Ammon's horn (tissue), 1 donor: ENCODE measurements around the gene THADA.
A peak's percentile ranks its signal among the peaks of the same experiment; 100 is the strongest.
"Not testable (repeated sequence)": the region's sequence is repeated elsewhere in the genome, so short reads cannot be mapped to it uniquely, and the experiment has no call there.

Experiments
- DNase-seq: peaks from one replicate; pipeline ENCODE4 v3.0.0-alpha.2; 2016; ENCODE audit warnings: low spot score

The THADA gene

DNA sequence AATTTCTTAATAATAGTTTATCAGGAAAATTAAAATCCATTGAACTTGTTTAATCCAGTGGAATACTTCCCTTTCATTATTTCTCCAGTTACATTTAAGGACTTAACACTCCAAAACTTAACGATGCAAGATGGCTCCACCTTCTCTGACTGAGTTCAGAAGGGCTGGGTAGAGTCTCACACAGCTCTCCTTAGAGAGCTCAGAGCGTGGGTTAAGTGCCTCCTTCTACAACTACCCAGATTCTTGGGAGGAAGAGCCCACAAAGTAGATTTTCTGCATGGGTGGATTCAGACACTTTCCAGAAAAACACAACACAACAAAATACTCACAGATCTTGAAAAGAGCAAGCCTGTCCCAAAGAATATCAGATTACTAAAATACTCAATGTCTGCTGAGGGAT is 130.6 kb downstream of the THADA start:
- DNase-seq, result no peak

DNA sequence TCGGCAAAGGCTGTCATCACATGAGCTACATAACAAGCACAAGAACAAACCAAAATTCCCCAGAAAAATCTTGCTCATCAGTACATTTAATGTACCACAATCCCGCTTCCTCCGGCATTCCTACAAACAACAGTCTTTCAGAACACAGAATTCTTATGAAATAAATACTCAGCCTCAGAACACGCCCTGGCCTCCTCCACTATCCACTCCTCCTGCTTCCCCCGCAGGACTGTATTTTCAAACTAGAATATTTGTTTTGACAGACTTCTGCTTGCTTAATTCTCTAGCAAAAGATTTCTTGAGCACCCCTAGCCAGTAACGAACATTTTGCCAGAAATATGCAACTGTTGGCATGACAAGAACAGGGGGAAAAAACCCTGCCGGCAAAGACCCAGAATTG is 131.2 kb downstream of the THADA start:
- no peak for DNase-seq

DNA sequence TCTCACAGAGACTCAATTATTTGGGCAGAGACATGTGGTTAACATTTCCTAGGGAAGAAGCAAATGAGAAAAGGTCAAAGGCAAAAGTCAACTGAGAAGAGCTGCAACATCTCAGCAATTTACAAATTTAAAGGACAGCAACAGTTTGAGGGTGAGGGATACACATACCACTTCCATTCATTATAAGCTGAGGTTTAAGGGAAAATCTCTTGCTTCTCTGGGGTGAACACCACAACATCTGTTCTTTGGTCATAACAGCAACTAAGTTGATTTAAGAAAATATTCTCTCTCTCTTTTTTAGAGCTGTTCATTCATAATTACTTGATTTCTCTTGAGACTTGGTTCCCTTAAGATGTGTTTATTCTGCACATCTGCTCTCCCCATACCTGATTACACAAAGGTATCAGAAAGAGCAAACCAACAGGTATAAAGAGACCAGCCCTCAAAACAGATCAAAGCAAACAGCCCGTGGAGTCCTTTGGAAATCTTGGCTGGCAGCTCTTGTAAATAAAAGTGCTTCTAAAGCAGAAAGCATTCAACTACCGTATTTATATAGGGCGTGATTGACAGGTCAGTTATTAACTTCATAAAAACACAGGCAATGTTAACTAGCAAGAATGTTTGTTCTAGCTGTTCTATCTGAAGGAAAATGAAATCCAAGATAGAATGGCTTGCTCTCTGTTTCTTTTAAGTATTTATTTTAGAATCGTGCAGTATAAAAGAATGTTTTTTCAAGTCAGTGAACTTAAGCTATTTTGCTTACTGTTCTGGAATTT is 132.8 kb downstream of the THADA start:
- no peak for DNase-seq

DNA sequence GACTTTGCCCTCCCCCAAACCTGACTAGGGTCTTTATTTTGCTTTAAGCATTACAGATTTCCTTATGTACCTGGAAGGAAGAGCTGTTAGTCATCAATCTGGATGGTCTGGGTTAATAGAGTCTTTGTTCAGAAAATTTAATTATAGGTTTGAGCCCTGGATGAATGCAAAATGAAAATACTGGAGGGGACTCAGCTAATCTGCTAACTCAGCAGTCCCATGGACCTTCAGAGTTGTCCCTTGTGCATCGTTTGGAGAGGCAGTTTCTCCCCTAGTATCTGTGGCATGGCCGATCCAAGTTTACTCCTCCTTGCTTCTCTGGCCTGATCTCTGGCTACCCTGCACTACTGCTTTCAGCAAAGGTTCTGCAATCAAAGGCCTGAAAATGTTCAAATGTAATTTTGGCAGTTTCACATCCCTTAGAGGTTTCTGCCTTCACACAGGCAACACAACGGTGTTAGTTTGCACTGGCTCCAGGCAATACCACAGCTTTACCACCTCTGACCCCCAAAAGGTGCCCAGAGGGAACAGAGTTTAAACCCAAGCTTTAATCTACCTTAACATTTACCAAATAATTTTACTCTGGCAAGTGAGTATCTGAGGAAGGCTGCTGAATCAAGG is 134.3 kb downstream of the THADA start:
- peak; percentile 39 for DNase-seq

DNA sequence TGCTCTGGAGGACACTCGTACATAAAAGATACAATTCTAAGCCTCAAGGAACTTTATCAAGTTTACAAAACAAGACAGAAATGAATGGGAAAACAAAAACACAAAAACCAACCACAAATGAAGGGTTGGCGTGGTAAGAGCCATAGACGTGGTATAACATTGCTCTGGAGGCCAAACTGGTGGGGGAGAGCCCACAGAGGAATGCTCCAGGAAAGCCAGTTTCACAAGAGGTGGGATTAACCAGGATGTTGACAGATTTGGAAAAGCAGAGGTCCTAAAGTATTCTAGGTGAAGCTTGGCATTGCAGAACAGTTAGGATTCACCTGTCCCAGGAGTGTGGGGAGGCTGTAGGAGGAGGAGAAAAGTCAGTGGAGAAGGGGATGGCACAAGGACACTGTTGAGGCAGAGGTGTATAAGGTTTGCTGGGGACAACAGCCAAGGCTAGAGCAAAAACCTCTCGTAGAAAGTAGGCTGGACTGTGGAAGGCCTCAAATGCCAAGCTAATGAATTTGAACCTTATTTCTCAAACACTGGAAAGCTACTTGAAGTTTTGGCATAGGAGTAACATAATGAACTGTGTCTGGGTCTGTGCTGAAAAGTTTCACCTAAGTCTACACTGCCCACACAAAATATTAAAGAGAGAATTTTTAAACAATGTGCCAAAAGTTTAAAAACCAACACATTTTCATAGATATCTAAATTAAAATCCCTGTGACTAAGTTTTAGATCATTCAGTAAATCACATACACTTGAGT is 135.1 kb downstream of the THADA start:
- DNase-seq, result no peak

DNA sequence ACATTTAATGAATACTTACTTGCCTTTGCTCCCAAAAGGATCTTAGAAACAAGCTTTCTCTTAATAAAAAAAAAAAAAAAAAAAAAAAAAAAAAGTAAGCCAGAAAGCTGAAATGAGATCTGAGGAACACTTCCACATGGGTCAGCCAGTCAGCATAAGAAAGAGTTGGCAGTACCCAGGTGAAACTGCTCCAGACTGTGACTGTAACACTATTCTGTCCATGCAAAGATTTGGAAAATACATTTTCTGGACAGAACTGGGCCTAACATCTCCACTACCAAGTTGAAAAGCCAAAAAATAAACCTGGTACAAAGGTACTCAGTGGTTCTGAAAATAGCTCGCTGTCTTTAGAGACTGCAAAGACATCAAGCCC is 135.7 kb downstream of the THADA start:
- no peak for DNase-seq

DNA sequence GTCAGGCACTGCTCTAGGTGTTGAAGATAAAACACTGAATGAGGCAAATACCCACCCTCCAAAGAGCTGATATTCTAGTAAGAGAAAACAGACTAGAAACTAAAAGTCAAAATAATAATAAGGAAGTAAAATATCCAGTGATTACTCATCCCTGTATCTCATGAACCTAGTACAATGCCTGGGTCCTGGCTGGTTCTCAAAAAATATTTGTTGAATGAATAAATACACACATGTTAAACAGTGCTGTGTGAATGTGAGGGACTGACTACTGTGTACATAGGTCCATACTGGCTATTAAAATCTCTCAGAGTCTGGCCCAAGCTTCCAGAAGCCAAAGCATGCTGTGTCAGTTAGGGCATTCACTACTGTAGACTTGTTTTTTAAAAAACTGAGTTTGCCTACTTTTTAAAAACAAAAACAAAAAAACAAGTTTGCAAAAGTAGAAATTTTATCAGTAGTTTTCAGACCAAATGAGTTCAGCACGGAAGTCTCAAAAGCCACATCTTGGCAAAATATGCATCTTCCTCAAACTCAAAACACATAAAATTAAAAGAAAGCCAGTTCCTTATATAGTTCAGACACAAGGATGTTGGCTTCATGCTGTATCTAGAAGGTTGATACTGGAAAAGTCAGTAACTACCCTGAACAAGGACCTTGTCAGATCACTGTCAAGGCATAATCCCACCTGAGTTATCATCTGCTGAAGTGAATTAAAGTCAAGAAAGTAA is 136.2 kb downstream of the THADA start:
- DNase-seq, result no peak

DNA sequence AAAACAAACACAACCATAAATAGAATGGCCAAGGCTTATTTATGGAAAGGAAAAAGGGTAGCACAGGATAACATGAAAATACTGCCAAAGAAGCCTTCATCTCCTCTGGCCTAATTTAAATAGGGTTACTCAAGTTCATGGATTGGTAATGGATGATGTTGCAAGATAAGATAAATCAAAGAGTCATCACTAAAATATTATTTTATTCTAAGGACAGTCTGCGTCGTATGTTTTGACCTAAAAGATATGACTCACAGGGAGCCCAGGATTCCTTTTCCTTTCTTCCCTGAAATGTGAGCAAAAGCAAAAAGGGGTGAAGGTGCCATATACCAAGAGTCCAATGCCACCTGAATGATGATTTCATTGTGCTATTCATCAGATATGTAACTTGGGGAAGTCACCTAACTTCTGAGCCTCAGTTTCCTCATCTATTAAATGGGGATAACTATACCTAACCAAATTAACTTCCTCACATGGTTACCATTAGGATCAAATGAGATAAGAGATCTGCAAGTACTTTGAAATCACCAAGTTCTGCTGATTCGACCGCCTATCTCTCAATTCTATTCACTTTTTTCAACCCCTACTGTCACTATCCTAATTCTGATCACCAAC is 137.7 kb downstream of the THADA start:
- DNase-seq, result no peak

DNA sequence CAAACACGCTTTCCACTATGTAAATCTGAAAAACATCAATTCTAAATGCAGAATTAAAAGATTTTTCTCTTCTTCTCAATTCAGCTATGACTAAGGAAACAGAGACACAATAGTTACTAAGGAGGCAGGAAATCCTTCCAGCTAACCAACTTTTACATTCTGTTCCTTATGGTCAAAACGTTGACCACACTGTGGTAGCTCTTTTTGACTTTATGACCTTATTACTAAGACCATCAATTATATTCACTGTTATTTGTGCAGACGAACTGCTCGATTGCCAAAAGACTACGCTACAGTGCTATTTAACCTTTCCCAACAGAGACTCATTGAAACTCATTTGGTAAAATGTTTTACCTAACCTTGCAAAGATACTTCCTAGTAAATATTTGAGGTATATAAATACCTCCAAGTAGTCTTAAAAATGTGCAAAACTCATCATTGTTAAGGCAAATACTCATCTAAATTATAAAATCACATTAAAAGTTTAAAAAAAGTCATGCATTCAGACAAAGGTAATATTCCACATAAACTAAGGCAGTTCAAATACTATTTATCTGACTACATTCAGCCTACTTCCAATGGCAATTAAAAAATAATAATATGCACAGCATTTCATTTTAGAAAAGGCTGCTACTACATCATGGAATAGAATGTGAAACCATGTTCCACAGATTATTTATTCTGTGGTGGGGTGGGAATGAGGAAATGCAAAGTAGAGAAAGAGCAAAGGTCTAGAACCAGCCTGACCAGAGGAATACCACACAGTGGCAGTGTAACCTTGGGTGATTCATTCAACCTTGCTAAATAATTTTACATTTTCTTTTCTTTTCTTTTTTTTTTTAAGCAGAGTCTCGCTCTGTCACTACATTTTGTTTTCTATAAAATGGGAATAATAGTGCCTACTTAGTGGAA is 139.9 kb downstream of the THADA start:
- no peak for DNase-seq

DNA sequence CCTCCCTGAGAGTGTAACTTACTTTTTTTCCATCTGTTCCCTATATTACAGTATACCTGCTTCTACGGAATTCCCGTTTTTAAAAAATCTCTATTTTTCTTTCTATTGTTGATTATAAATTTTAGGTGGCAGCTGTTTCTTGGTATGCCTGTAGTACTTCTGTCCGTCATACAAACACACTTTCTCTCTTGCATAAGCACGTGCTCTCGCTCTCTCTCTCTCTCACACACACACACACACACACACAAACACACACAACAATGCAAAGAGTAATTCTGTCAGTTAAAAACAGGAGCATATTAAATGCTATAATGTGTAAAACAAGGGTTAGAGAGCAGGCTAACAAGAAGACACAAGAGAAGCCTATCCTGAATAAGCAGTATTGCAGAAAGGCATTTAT is 140.5 kb downstream of the THADA start:
- no peak for DNase-seq

DNA sequence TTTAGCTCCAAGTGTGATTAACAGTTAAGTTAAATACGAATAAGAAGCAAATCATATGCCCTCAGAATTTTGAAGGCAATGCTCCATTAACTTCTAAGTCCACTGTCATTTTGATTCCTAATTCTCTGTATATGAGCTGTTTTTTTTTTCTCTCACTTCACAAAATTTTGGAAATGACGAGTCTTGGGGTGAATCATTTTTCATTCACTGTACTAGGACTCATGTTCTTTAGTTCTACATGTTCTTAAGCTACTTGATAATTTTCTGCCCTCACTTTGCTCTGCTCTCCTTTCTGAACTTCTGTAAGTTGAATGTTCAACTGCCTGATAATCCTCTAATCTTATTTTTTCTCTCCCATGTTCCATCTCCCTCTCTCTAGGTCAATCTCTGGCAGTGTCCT is 141.0 kb downstream of the THADA start:
- no peak for DNase-seq

DNA sequence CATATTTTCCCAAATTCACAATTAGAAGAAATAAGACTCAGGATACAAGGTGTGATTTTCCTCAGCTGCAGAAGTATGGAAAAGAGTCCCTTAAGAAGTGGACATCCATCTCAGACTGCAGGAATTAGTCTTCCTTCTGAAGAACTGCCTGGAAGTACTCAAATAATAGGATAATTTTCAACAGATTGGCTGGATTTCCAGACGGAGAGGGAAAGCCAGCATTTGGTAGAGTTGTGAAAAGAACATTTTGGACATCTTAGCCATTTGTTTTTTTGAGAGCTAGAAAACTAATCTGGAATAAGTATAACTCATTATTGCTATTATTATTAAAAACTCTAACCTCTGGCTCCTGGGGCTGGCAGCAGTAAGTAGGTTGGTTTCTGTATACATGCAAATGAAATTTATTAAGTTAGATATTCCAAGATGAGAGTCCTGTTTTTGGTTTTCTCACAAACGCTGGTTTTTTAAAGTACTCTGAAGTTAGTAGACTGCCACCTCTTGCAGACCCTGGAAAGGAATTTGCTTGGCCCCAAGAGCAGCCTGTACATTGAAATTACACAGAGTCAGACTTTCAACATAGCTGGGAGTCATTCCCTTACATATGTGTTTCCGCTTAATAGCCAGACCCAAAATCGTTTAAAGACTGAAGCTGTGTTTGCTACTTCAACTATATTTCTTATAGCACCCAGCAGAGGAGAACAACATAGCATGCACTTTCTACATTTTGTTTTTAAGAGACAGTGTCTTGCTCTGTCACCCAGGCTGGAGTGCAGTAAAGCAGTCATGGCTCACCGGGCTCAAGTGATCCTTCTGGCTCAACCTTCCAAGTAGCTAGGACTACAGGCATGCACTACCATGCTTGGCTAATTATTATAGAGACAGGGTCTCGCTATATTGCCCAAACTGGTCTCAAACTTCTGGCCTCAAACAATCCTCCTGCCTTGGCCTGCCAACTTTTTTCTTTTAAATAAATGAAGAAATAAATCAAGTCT is 142.4 kb downstream of the THADA start:
- DNase-seq, result no peak

DNA sequence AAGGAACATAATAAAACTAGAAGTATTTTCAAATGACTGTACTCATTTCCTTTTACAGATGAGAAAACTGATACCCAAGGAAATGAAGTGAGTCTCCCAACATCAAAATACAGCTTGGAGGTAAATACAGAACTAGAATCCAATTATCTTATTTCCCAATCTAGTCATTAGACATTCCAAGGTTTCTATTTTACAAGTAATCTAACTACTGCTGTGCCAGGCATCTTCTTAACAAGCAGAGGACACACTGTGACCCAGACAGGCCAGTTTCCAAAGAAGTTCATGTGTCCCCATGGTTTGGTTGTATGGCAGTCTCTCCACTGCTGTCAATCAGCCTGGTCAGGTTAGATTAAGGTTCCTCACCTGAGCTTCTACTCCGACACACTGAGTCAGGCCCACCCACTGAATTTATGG is 143.5 kb downstream of the THADA start:
- no peak for DNase-seq

DNA sequence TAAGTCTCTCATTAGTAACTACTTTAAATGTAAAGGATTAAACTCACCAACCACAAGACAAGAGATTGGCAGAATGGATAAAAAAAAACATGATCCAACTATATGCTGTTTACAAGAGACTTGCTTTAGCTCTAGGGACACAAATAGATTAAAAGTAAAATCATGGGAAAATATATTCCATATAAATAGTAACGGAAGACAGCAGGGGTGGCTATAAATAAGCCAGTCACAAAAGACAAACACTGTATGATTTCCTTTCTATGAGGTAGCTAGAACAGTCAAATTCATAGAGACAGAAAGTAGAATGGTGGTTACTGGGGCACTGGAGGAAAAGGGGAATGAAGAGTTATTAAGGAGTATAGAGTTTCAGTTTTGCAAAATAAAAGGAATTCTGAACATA is 145.2 kb downstream of the THADA start:
- DNase-seq, result no peak

DNA sequence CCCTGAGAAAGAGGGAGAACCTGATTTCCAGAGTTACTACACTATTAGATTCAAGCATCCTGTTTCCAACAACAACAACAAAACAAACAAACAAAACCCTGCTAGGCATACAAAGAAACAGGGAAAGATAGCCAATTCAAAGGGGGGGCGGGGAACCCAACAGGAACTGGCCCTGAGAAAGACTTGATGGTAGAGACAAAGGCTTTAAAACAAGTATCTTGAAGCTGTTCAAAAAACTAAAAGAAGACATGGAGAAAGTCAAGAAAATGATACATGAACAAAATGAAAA is 147.1 kb downstream of the THADA start:
- DNase-seq, result no peak

DNA sequence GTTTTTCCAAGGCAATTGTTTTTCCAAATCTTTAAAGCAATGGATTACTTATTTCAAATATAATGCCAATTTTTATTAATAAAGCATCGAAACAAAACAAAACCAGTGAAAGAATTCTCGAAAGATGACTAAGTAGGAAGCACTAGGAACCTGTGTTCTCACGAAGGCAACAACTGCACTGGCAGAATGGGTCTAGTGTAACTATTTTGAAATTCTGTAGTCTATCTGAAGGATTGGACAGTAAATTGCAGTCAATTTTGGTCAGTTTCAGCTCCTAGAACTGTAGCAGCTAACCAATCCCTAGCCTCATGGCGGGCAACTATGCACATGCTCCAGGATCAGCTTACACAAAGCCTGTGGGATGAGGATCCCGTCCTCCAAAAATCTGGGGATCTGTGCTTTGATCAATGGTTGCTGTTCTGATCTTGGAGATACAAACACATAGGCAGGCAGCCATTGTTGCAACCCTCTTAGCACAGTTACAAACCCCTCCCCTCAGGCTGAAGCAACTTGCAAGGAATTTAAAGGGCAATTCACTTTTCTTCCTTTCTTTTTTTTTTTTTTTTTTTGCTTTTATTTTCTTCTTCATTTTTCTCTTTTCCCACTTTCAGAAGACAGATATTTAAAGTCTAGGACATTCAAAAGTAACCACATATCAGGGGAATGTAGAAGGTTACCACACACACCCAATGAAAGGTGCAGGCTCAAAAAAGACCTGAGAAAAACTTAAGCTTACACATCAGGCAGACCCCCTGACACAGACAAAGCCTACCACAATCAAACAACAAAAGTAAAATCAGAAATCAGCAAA is 147.6 kb downstream of the THADA start:
- DNase-seq, result no peak

DNA sequence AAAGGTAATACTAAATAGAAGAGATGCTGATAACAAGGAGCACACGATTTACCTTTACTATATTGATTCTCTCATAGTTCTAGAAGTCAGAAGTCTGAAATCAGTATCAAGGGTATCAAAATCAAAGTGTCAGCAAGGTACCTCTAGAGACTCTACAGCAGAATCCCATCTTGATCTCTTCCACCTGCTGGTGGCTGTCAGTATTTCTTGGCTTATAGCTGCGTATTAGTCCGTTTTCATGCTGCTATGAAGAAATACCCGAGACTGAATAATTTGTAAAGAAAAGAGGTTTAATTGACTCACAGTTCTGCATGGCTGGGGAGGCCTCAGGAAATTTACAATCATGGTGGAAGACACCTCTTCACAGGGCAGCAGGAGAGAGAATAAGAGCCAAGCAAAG is 149.1 kb downstream of the THADA start:
- not testable (repeated sequence) for DNase-seq

DNA sequence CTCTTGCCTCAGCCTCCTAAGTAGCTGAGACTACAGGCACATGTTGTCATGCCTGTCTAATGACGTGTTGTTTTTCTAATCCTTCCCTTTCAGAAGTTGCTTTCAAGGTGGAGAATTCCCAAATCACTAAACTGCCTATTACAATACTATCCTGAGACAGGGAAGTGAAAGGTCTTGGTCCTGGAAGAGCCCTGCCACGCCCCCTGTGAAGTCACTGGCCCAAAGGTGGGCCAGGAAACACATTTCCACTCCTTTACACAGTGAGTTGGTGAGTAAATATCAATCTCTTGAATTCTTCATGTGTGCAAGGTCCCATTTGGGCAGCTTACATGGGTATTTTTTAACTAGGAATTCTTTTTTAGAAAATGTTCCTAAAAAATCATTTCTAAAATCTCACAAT is 150.1 kb downstream of the THADA start:
- DNase-seq, result no peak

DNA sequence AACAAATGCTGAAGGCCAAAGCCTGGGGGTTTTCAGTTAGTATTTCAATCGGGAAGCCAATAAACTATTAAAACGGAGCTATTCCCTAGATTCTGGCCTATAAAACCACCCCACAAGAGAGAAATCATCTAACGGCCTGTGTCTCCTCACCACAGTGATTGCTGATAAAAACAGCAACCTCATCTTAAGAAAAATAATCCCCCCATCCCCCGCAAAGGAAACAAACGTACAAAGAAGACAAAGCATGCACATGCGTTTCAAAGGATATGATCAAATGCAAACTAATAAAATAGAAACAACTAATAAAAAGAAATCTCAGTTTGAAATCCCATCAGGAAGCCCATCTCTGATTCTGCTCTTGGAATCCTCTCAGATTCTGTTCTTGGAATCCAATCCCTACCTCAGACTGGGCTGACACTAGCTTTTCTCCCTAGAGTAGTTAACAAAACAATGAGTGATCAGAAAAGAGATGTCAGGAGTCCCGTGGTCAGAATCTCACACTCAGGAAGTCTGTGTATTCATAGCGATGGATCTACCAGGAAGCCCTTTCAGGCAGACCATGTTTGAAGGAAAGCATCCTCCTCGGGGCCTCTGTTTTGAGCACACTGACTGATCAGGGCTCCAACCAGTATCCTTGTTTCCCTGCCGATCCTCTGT is 150.7 kb downstream of the THADA start:
- DNase-seq, result no peak
